ENCODE results near the gene HLA-E.
"Not testable (repeated sequence)": the region's sequence is repeated elsewhere in the genome, so short reads cannot be mapped to it uniquely, and the experiment has no call there.

GRCh38 chr6:30475116-30475515 is 14.2 kb upstream of the HLA-E start:
- TF ChIP-seq CTCF, POLR2A (IDR thresholded peaks at IDR 0.05): not testable (repeated sequence)
